B cell (primary cell): ENCODE measurements around the gene ADAMTS12. TPM values are rescaled to one million over a fixed set of nuclear protein-coding genes. Genes with fewer than 3 reads are reported as not detected.

ENCODE experiments used
- ATAC-seq: fragments of 200-7000 bp; cut with Tn5 transposase; one replicate; pipeline ENCODE4 v1.10.0; 2021; ENCODE audit warnings: low read depth, mild to moderate bottlenecking, moderate number of reproducible peaks, moderate library complexity
- CTCF ChIA-PET: fragments of 350-600 bp; sonication (Branson Sonifier 250); formaldehyde crosslinking; loops from one replicate; lab custom pipeline; 2021; ENCODE audit warnings: antibody characterized with exemption, inconsistent platforms; lab: Charles Lee
- POLR2A ChIA-PET: fragments of 350-600 bp; sonication (Branson Sonifier 250); formaldehyde crosslinking; loops from one replicate; lab custom pipeline; 2021; ENCODE audit warnings: antibody characterized with exemption; lab: Charles Lee
- DNase-seq: peaks from one replicate; pipeline ENCODE4 v3.0.0; 2013
- H2AFZ ChIP-seq: 2 replicates; pipeline ENCODE4 v1.6.1; 2012; ENCODE audit warnings: mild to moderate bottlenecking, low read depth, low read length; ENCODE audit not compliant: insufficient read depth, poor library complexity, severe bottlenecking
- H3K27ac ChIP-seq, 2 donors: 1 replicate in 1 of 2; 2 replicates in 1 of 2; pipeline ENCODE4 v1.5.1; 2012 to 2013; ENCODE audit warnings: low read length in 2 of 2, mild to moderate bottlenecking in 2 of 2, moderate library complexity in 1 of 2
- H3K27me3 ChIP-seq, 4 experiments: fragments of 200-600 bp in 1 of 4; sonication (generic) in 1 of 4; replicated peaks in 1 of 4; 1 replicate in 2 of 4; 2 replicates in 2 of 4; pipeline versions ENCODE4 v1.6.1 to v1.7.0; 2013 to 2016; ENCODE audit warnings: low read length in 3 of 4, mild to moderate bottlenecking in 2 of 4, mixed read lengths in 1 of 4, moderate library complexity in 1 of 4; ENCODE audit not compliant: insufficient read depth in 4 of 4, control insufficient read depth in 3 of 4; ENCODE audit errors: control extremely low read depth in 1 of 4
- H3K36me3 ChIP-seq, 2 experiments: replicated peaks in 1 of 2; 1 replicate in 1 of 2; 2 replicates in 1 of 2; pipeline versions ENCODE4 v1.6.1 to v1.7.1; 2013; ENCODE audit warnings: low read length in 1 of 2; ENCODE audit not compliant: insufficient read depth in 2 of 2, control insufficient read depth in 1 of 2; ENCODE audit errors: control extremely low read depth in 1 of 2, extremely low read depth in 1 of 2
- H3K4me1 ChIP-seq, 2 donors: fragments of 200-600 bp in 1 of 2; sonication (generic) in 1 of 2; 1 replicate in 1 of 2; 2 replicates in 1 of 2; pipeline versions ENCODE4 v1.5.1 to v1.6.1; 2013 to 2017; ENCODE audit warnings: low read length in 2 of 2; ENCODE audit not compliant: control insufficient read depth in 2 of 2, insufficient read depth in 2 of 2
- H3K4me2 ChIP-seq: replicated peaks from 2 replicates; pipeline ENCODE3; 2012; ENCODE audit warnings: mild to moderate bottlenecking, low read depth, low read length; ENCODE audit not compliant: poor library complexity, severe bottlenecking
- H3K4me3 ChIP-seq, 5 experiments: fragments of 200-600 bp in 1 of 5; sonication (generic) in 1 of 5; 1 replicate in 3 of 5; 2 replicates in 2 of 5; pipeline versions ENCODE4 v1.5.1 to v1.7.0; 2011 to 2016; ENCODE audit warnings: low read length in 4 of 5, mild to moderate bottlenecking in 4 of 5, low read depth in 2 of 5, control low read depth in 1 of 5, moderate library complexity in 1 of 5; ENCODE audit not compliant: insufficient read depth in 1 of 5; ENCODE audit errors: control extremely low read depth in 1 of 5, extremely low read depth in 1 of 5
- H3K79me2 ChIP-seq: fragments of 200-600 bp; sonication (generic); one replicate; pipeline ENCODE4 v1.6.0; 2016; ENCODE audit warnings: low read length; ENCODE audit not compliant: control insufficient read depth, insufficient read depth
- H3K9ac ChIP-seq: fragments of 200-600 bp; sonication (generic); 2 replicates; pipeline ENCODE4 v1.6.1; 2017; ENCODE audit warnings: mild to moderate bottlenecking, low read length, moderate library complexity
- H3K9me3 ChIP-seq, 3 donors: one replicate each; pipeline versions ENCODE4 v1.6.1 to v1.7.1; 2013; ENCODE audit warnings: low read length in 2 of 3; ENCODE audit not compliant: control insufficient read depth in 2 of 3, insufficient read depth in 1 of 3; ENCODE audit errors: control extremely low read depth in 1 of 3
- H4K20me1 ChIP-seq: 2 replicates; pipeline ENCODE4 v1.6.0; 2012; ENCODE audit warnings: mild to moderate bottlenecking, low read length; ENCODE audit not compliant: insufficient read depth, control insufficient read depth, poor library complexity, severe bottlenecking
- H3K27ac Mint-ChIP-seq: one replicate; pipeline ENCODE4 v1.8.0; 2021; ENCODE audit warnings: mixed read lengths
- H3K27me3 Mint-ChIP-seq: one replicate; pipeline ENCODE4 v1.8.0; 2021; ENCODE audit warnings: mixed read lengths
- H3K4me1 Mint-ChIP-seq: one replicate; pipeline ENCODE4 v1.8.0; 2021; ENCODE audit warnings: mixed read lengths
- H3K4me3 Mint-ChIP-seq: one replicate; pipeline ENCODE4 v1.8.0; 2021; ENCODE audit warnings: mixed read lengths
- H3K9me3 Mint-ChIP-seq: one replicate; pipeline ENCODE4 v1.8.0; 2022; ENCODE audit warnings: mixed read lengths; ENCODE audit not compliant: insufficient read depth
- CTCF ChIP-seq: fragments of 200-600 bp; IDR thresholded peaks from one replicate; pipeline ENCODE4 v1.8.0; 2022; ENCODE audit warnings: antibody characterized with exemption, mild to moderate bottlenecking
- EZH2 ChIP-seq: IDR thresholded peaks from 2 replicates; pipeline ENCODE4 v1.6.1; 2012; ENCODE audit warnings: borderline replicate concordance, low read depth, mild to moderate bottlenecking, moderate library complexity, low read length; ENCODE audit not compliant: insufficient read depth, poor library complexity, severe bottlenecking
- WGBS: methylation state at CpG from one replicate; pipeline ENCODE4 v1.1.5; 2013; ENCODE audit warnings: missing lambda C conversion rate; ENCODE audit not compliant: insufficient coverage; 5-methylcytosine and 5-hydroxymethylcytosine counted together
- intact Hi-C: fragments of 100-400 bp; cut with micrococcal nuclease; formaldehyde crosslinking; loops from one replicate; pipeline ENCODE4 v1.10.0; 2022
- polyA plus RNA-seq: library from polyadenylated mRNA; depleted of rRNA; stranded (reverse); fragments of >200 nt; gene quantifications from 2 replicates; pipeline ENCODE4 v1.2.3, GENCODE V29; 2012
- total RNA-seq, 2 donors: library from RNA; stranded (reverse); fragments of 120-200 nt in 1 of 2; gene quantifications; 1 replicate in 1 of 2; 2 replicates in 1 of 2; pipeline versions ENCODE4 v1.2.3 to v1.2.4, GENCODE V29; 2013 to 2022

ADAMTS12 gene
- total and polyA plus RNA-seq, 2 donors (not counting 1 experiment from before 2014, with no cell fraction given), result not detected

GRCh38 chr5:33936004-33936380 is 44.2 kb upstream of the ADAMTS12 start:
- Histone ChIP-seq H3K27me3 (peaks cover 0 to 41% (median 23%) of the 10 kb centered on the region in 4 experiments), H3K4me1 (peaks cover 13 to 20% of the 10 kb centered on the region in 2 donors), H3K36me3 (no peaks in the 10 kb centered on the region), H3K9ac (no peak overlapping the region), H3K9me3 (peaks cover 0 to 21% (median 0%) of the 10 kb centered on the region in 3 donors), H3K27ac (no peak overlapping the region), H3K4me2 (peak overlapping the region; percentile 22), H3K79me2 (no peaks in the 10 kb centered on the region), H3K4me3 (no peak overlapping the region), H2AFZ (no peak overlapping the region), H4K20me1 (no peaks in the 10 kb centered on the region)
- no peak overlapping the region for H3K4me3 Mint-ChIP-seq
- H3K27ac Mint-ChIP-seq, result no peak overlapping the region
- POLR2A ChIA-PET, result no interaction called here
- peak; percentile 44 for DNase-seq
- peaks cover 39% of the 10 kb centered on the region for H3K27me3 Mint-ChIP-seq
- intact Hi-C loops, result no loop called here
- no peak for TF ChIP-seq EZH2
- no peak for TF ChIP-seq CTCF
- H3K9me3 Mint-ChIP-seq, result no peaks in the 10 kb centered on the region
- WGBS, result 3% methylated on average over 29 of the region's 30 CpGs
- H3K4me1 Mint-ChIP-seq, result peaks cover 17% of the 10 kb centered on the region
- no peak for ATAC-seq
- CTCF ChIA-PET, result interaction anchor here (0.9 to 4.4 kb wide), 8 partner anchors 10 to 500 kb away, joined by 3 to 97 read pairs (median 8); no protein-coding TSS in a partner anchor

DNA sequence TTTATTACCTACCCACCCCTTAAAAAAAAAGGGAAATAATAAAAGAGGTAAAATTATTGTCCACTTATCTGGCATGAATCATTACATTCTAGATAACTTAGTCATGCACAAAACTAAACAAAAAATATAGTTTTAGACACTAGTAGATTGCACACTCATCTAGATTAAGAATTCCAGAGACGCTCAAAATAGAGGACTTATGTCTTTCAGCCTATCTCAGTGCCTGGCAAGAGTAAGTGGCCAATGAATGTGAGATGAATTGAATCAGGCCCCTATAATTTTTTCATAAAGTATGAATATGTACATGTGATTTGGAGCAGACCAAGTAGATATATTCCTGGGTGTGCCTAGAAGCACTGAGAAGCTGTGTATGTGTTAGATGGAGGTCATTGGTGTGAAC is 42.4 kb upstream of the ADAMTS12 start:
- H3K9ac ChIP-seq, result no peak overlapping the region
- H3K27me3 ChIP-seq, result peaks cover 0 to 38% (median 22%) of the 10 kb centered on the region in 4 experiments
- H4K20me1 ChIP-seq, result no peaks in the 10 kb centered on the region
- no peak overlapping the region for H3K4me2 ChIP-seq
- intact Hi-C loops, result loop anchor here (1.0 kb wide), 2 partner anchors 346 to 493 kb away; no protein-coding TSS in a partner anchor
- Mint-ChIP-seq H3K27me3 (peaks cover 29% of the 10 kb centered on the region), H3K27ac (no peak overlapping the region), H3K4me3 (no peak overlapping the region), H3K9me3 (no peaks in the 10 kb centered on the region), H3K4me1 (peaks cover 17% of the 10 kb centered on the region)
- no CpG with 5 or more reads among the region's 1 CpG for WGBS
- peak overlapping the region; percentile 9 for H2AFZ ChIP-seq
- H3K9me3 ChIP-seq, result peaks cover 0 to 21% (median 0%) of the 10 kb centered on the region in 3 donors
- H3K36me3 ChIP-seq, result no peaks in the 10 kb centered on the region
- H3K27ac ChIP-seq, result no peak overlapping the region
- H3K4me1 ChIP-seq, result peaks cover 13 to 20% of the 10 kb centered on the region in 2 donors
- CTCF ChIA-PET, result interaction anchor here (0.6 to 4.4 kb wide), 12 partner anchors 11 to 542 kb away, joined by 3 to 97 read pairs (median 4); no protein-coding TSS in a partner anchor
- no peak overlapping the region for H3K4me3 ChIP-seq
- POLR2A ChIA-PET, result no interaction called here
- H3K79me2 ChIP-seq, result no peaks in the 10 kb centered on the region
- DNase-seq (no peak), ATAC-seq (no peak)
- TF ChIP-seq CTCF (no peak), EZH2 (no peak)
